Smooth muscle cell (in vitro differentiated cells): Measurements from ENCODE around the gene LASP1. TPM values are rescaled to one million over a fixed set of nuclear protein-coding genes. Genes with fewer than 3 reads are reported as not detected.

Experiments used
- DNase-seq: peaks from one replicate; lab custom pipeline; 2025; ENCODE audit not compliant: unreplicated experiment; lab: John Stamatoyannopoulos, UW
- H2AFZ ChIP-seq: fragments of 200-600 bp; sonication (generic); 2 replicates; pipeline ENCODE4 v1.6.0; 2016; ENCODE audit warnings: antibody characterized with exemption, low read depth, mild to moderate bottlenecking
- H3F3A ChIP-seq: fragments of 200-600 bp; sonication (generic); 2 replicates; pipeline ENCODE4 v1.6.0; 2017; ENCODE audit warnings: antibody characterized with exemption, low read depth
- H3K27ac ChIP-seq: fragments of 200-600 bp; sonication (generic); 2 replicates; pipeline ENCODE4 v1.5.1; 2016; ENCODE audit warnings: low read depth, mild to moderate bottlenecking
- H3K27me3 ChIP-seq: fragments of 200-600 bp; sonication (generic); 2 replicates; pipeline ENCODE4 v1.6.1; 2016; ENCODE audit warnings: low read depth, mild to moderate bottlenecking
- H3K36me3 ChIP-seq: fragments of 200-600 bp; sonication (generic); 2 replicates; pipeline ENCODE4 v1.5.1; 2016; ENCODE audit warnings: low read depth
- H3K4me1 ChIP-seq: fragments of 200-600 bp; sonication (generic); 2 replicates; pipeline ENCODE4 v1.5.1; 2016; ENCODE audit warnings: low read depth
- H3K4me2 ChIP-seq: fragments of 200-600 bp; sonication (generic); 2 replicates; pipeline ENCODE4 v1.6.0; 2016; ENCODE audit warnings: mild to moderate bottlenecking
- H3K4me3 ChIP-seq: fragments of 200-600 bp; sonication (generic); 2 replicates; pipeline ENCODE4 v1.5.1; 2016; ENCODE audit warnings: mild to moderate bottlenecking
- H3K79me2 ChIP-seq: fragments of 200-600 bp; sonication (generic); 2 replicates; pipeline ENCODE4 v1.6.0; 2016; ENCODE audit warnings: low read depth, mild to moderate bottlenecking
- H3K9ac ChIP-seq: fragments of 200-600 bp; sonication (generic); 2 replicates; pipeline ENCODE4 v1.6.0; 2016; ENCODE audit warnings: low read depth
- H3K9me3 ChIP-seq: fragments of 200-600 bp; sonication (generic); replicated peaks from 2 replicates; pipeline ENCODE4 v1.5.1; 2016; ENCODE audit warnings: low read depth
- H4K20me1 ChIP-seq: fragments of 200-600 bp; sonication (generic); 2 replicates; pipeline ENCODE4 v1.6.0; 2016; ENCODE audit warnings: low read depth
- CTCF ChIP-seq: fragments of 200-600 bp; sonication (generic); IDR thresholded peaks from 2 replicates; pipeline ENCODE4 v1.5.1; 2017; ENCODE audit warnings: borderline replicate concordance, mild to moderate bottlenecking, antibody characterized with exemption; ENCODE audit not compliant: insufficient read depth, poor library complexity, severe bottlenecking
- WGBS: methylation state at CpG from one replicate; pipeline ENCODE4 v1.1.7; 2016; ENCODE audit warnings: low lambda C conversion rate; 5-methylcytosine and 5-hydroxymethylcytosine counted together
- polyA plus RNA-seq: library from polyadenylated mRNA; unstranded; fragments of >200 nt; fragmentation: Nextera tagmentation; extraction: Ambion mirVana; gene quantifications from 2 replicates; pipeline ENCODE4 v1.2.1, GENCODE V29; 2016
- total RNA-seq: library from RNA; depleted of rRNA; stranded (reverse); fragments of >200 nt; gene quantifications from 2 replicates; pipeline ENCODE4 v1.2.3, GENCODE V29; 2014

Gene LASP1
- total and polyA plus RNA-seq, 2 experiments from 2014 or later = 130 to 133 TPM

GRCh38 chr17:38897671-38898290 lies 27.9 kb downstream of the LASP1 start:
- 85% methylated on average over 12 of the region's 12 CpGs for WGBS
- Histone ChIP-seq H3K27me3 (no peaks in the 10 kb centered on the region), H4K20me1 (peaks cover 100% of the 10 kb centered on the region), H3K4me2 (no peak overlapping the region), H3F3A (peaks cover 49% of the 10 kb centered on the region), H3K79me2 (peaks cover 16% of the 10 kb centered on the region), H3K4me1 (peaks cover 52% of the 10 kb centered on the region), H3K4me3 (no peak overlapping the region), H2AFZ (no peak overlapping the region), H3K36me3 (no peaks in the 10 kb centered on the region), H3K9me3 (no peaks in the 10 kb centered on the region), H3K27ac (peak overlapping the region; percentile 12), H3K9ac (no peak overlapping the region)
- no peak for DNase-seq
- no peak for TF ChIP-seq CTCF

GRCh38 chr17:38898291-38898679 lies 28.4 kb downstream of the LASP1 start:
- TF ChIP-seq CTCF = no peak
- H3K79me2 ChIP-seq = peaks cover 21% of the 10 kb centered on the region
- peaks cover 48% of the 10 kb centered on the region for H3K4me1 ChIP-seq
- H3F3A ChIP-seq = peaks cover 44% of the 10 kb centered on the region
- no peak overlapping the region for H3K4me3 ChIP-seq
- DNase-seq = no peak
- H2AFZ ChIP-seq = no peak overlapping the region
- peaks cover under 1% of the 10 kb centered on the region for H3K36me3 ChIP-seq
- peaks cover 100% of the 10 kb centered on the region for H4K20me1 ChIP-seq
- WGBS = 93% methylated on average over 9 of the region's 9 CpGs
- H3K9me3 ChIP-seq = no peaks in the 10 kb centered on the region
- H3K4me2 ChIP-seq = no peak overlapping the region
- H3K9ac ChIP-seq = no peak overlapping the region
- H3K27ac ChIP-seq = no peak overlapping the region
- no peaks in the 10 kb centered on the region for H3K27me3 ChIP-seq

GRCh38 chr17:38898812-38899348 lies 29.0 kb downstream of the LASP1 start:
- Histone ChIP-seq H3K4me1 (peaks cover 42% of the 10 kb centered on the region), H3K27me3 (no peaks in the 10 kb centered on the region), H3K4me3 (no peak overlapping the region), H3K9me3 (no peaks in the 10 kb centered on the region), H4K20me1 (peaks cover 100% of the 10 kb centered on the region), H3K27ac (no peak overlapping the region), H3K4me2 (no peak overlapping the region), H2AFZ (no peak overlapping the region), H3F3A (peaks cover 40% of the 10 kb centered on the region), H3K9ac (no peak overlapping the region), H3K79me2 (peaks cover 27% of the 10 kb centered on the region), H3K36me3 (peaks cover 6% of the 10 kb centered on the region)
- no peak for DNase-seq
- 75% methylated on average over 10 of the region's 11 CpGs for WGBS
- no peak for TF ChIP-seq CTCF

GRCh38 chr17:38899421-38899820 lies 29.6 kb downstream of the LASP1 start:
- H3K36me3 ChIP-seq = peaks cover 8% of the 10 kb centered on the region
- H3K27ac ChIP-seq = peak overlapping the region; percentile 83
- H3K9me3 ChIP-seq = no peaks in the 10 kb centered on the region
- no peak for DNase-seq
- H3F3A ChIP-seq = peaks cover 36% of the 10 kb centered on the region
- H4K20me1 ChIP-seq = peaks cover 100% of the 10 kb centered on the region
- no peak overlapping the region for H3K4me2 ChIP-seq
- peaks cover 37% of the 10 kb centered on the region for H3K4me1 ChIP-seq
- H3K4me3 ChIP-seq = no peak overlapping the region
- no peak overlapping the region for H3K9ac ChIP-seq
- no peak for TF ChIP-seq CTCF
- H3K27me3 ChIP-seq = no peaks in the 10 kb centered on the region
- 91% methylated on average over 5 of the region's 5 CpGs for WGBS
- no peak overlapping the region for H2AFZ ChIP-seq
- peaks cover 29% of the 10 kb centered on the region for H3K79me2 ChIP-seq
